ENCODE results near the gene REM2.
A peak's percentile ranks its signal among the peaks of the same experiment; 100 is the strongest.
"Not testable (repeated sequence)": the region's sequence is repeated elsewhere in the genome, so short reads cannot be mapped to it uniquely, and the experiment has no call there.

Gene REM2

DNA sequence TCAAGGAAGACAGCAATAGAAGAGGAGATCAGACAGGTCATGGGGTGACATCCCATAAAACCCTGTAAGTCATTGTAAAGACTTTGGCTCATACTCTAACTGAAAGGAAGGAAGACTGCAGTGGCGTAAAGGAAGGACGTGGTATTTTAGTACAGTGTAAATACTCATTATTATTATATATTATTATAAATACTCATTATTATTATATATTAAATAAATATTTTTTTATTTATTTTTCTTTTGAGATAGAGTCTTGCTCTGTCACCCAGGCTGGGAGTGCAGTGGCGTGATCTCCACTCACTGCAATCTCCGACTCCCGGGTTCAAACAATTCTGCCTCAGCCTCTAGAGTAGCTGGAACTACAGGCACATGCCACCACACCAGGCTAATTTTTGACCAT is 26.6 kb upstream of the REM2 start:
- H3K4me3 ChIP-seq (ENCODE audit: low read depth, low read length), result no peak overlapping the region
- DNase-seq (ENCODE audit: low read depth), result no peak

DNA sequence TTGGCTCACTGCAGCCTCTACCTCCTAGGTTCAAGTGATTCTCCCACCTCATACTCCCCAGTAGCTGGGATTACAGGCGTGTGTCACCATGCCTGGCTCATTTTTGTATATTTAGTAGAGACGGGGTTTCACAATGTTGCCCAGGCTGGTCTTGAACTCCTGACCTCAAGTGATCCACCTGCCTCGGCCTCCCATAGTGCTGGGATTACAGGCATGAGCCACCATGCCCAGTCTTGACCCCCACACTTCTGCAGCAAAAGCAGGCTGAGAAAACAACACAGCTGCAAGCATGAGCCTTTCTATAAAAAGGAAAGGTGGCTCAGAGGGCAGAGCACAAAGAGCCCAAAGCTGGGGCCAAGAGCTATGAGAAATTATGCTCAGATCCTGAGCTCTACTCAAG is 22.6 kb upstream of the REM2 start:
- DNase-seq (ENCODE audit: low read depth); H3K4me3 ChIP-seq (ENCODE audit: low read depth, low read length): not testable (repeated sequence)

More for the DNA sequence above, 26.6 kb upstream of the REM2 start:
- TF ChIP-seq, protein P1, sequence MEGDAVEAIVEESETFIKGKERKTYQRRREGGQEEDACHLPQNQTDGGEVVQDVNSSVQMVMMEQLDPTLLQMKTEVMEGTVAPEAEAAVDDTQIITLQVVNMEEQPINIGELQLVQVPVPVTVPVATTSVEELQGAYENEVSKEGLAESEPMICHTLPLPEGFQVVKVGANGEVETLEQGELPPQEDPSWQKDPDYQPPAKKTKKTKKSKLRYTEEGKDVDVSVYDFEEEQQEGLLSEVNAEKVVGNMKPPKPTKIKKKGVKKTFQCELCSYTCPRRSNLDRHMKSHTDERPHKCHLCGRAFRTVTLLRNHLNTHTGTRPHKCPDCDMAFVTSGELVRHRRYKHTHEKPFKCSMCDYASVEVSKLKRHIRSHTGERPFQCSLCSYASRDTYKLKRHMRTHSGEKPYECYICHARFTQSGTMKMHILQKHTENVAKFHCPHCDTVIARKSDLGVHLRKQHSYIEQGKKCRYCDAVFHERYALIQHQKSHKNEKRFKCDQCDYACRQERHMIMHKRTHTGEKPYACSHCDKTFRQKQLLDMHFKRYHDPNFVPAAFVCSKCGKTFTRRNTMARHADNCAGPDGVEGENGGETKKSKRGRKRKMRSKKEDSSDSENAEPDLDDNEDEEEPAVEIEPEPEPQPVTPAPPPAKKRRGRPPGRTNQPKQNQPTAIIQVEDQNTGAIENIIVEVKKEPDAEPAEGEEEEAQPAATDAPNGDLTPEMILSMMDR (IDR thresholded peaks at IDR 0.05; ENCODE audit: low read depth, low read length, missing control alignments), result no peak

DNA sequence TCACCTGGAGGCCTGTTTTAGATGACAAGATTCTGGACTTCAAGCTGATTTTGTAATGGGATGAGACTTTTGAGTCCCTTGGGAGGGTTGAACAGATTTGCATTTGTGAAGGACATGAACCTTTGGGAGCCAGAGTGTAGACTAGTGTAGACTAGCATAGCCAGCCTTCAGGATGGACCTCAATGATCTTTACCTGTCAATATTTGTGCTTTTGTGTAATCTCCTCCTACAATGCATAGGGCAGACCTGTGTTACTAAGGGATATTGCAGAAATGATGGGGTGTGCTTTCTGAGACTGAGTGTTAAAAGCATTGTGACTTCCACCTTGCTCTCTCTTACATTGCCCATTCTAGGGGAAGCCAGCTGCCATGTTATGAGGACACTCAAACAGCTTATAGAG is 21.4 kb upstream of the REM2 start:
- no peak for DNase-seq (ENCODE audit: low read depth)
- TF ChIP-seq, protein P1 (IDR thresholded peaks at IDR 0.05; ENCODE audit: low read depth, low read length, missing control alignments), result no peak
- H3K4me3 ChIP-seq (ENCODE audit: low read depth, low read length), result no peak overlapping the region

DNA sequence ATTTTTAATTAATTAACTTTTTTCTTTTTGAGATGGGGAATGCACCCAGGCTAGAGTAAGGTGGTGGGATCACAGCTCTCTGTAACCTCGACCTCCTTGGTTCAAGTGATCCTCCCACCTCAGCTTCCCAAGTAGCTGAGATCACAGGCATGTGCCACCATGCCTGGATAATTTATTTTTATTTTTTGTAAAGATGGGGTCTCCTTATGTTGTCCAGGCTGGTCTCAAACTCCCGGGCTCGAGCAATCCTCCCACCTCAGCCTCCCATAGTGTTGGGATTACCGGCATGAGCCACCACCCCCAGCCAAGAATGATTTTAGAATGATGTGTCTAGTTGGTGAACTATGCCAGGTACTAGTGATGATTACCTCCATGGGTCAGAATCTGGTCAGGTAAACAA is 18.0 kb upstream of the REM2 start:
- no peak for DNase-seq (ENCODE audit: low read depth)
- no peak overlapping the region for H3K4me3 ChIP-seq (ENCODE audit: low read depth, low read length)
- TF ChIP-seq, protein P1 (IDR thresholded peaks at IDR 0.05; ENCODE audit: low read depth, low read length, missing control alignments), result no peak

DNA sequence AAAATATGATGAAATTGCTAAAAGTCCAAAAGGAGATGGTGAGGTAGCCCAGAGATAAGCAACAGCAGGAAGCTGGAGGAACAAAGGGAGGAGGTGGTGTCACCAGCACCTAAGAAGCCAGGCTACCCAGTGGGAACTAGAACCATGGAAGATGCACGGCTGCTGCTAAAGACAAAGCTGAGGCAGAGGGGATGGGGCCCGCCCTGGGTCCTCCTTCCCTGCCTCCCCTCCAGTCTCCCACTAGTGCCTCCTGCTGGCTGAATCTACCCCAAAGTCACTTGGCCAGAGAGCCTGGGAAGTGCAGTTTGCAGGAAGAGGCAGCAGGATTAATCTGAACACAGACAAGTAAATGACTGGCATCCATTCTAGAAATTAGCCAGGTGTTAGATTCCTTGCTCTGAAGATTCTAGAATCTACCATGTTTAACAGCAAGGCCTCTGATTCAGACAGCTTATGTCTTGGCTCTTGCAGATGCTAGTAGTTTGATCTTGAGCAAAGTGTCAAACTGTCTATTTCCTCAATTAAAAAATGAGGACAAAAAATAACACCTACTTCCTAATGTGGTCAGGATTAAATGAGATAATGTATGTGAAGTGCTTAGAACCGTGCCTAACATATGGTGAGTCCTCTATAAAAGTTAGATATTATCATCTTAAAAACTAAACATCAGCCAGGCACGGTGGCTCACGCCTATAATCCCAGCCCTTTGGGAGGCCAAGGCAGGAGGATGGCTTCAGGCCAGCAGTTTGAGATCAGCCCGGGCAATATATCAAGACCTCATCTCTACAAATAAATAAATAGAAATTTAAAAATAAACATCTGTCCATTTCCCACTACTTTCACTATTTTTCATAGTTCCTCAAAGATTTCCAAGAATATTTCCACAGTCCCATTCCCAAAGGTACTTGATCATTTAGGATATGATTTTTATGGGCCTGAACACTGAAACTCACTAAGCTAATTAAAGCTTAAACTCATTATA is 17.3 kb upstream of the REM2 start:
- H3K4me3 ChIP-seq (ENCODE audit: low read depth, low read length), result no peak overlapping the region
- no peak for DNase-seq (ENCODE audit: low read depth)
- TF ChIP-seq, protein P1 (IDR thresholded peaks at IDR 0.05; ENCODE audit: low read depth, low read length, missing control alignments), result peak; percentile 32

DNA sequence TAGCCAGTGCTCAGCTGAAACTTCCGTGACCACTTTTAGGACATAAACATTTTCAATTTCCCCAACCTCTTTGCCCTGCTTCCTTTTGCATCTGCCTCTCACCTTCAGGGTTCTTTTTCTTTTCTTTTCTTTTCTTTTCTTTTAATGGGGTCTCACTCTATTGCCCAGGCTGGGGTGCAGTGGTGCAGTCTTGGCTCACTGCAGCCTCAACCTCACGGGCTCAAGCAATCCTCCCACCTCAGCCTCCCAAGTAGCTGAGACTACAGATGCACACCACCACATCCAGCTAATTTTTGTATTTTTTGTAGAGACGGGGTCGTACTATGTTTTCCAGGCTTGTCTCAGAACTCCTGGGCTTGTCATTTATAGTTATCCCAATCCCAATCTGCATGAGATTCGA is 16.1 kb upstream of the REM2 start:
- TF ChIP-seq, protein P1 (IDR thresholded peaks at IDR 0.05; ENCODE audit: low read depth, low read length, missing control alignments), result no peak
- no peak for DNase-seq (ENCODE audit: low read depth)

DNA sequence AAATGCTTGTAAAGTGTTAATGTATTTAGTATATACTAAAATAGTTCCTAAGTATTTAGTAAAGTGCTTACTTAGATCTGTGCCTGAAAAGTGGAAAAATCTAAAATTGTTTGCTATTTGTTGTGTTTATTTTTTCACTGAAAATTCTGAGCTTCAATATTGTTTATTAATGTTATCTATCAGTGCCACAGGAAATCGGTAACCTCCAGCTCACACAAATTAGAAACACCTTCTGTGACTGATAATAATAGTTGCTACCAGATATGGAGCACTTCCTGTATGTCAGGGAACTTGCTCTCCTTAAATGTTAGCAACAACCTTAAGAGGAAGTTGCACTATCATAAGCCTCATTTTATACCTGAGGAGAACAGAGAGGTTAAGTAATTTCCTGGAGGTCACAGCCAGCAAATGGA is 12.2 kb upstream of the REM2 start:
- H3K4me3 ChIP-seq (ENCODE audit: low read depth, low read length), result peak overlapping the region; percentile 75
- TF ChIP-seq, protein P1 (IDR thresholded peaks at IDR 0.05; ENCODE audit: low read depth, low read length, missing control alignments), result no peak
- peak; percentile 72 for DNase-seq (ENCODE audit: low read depth)

More for the DNA sequence above, 16.1 kb upstream of the REM2 start:
- no peak overlapping the region for H3K4me3 ChIP-seq (ENCODE audit: low read depth, low read length)

Measured in GM12864 (cell line).